IMR-90 (cell line): Measurements from ENCODE around the gene CADM1. TPM values are rescaled to one million over a fixed set of nuclear protein-coding genes. Genes with fewer than 3 reads are reported as not detected.

Experiments
- ATAC-seq: fragments of 200-7000 bp; cut with Tn5 transposase; 2 replicates; pipeline ENCODE4 v1.9.1; 2020; ENCODE audit warnings: low read depth, mild to moderate bottlenecking, moderate library complexity
- BruUV-seq: library from RNA; stranded (reverse); fragments of 400-500 nt; replicated peaks from 2 replicates; lab custom pipeline; 2021; lab: Mats Ljungman, UMichigan
- CTCF ChIA-PET: fragments of 300-600 bp; formaldehyde crosslinking; extraction: SDS; loops from one replicate; lab custom pipeline; 2021; ENCODE audit warnings: antibody characterized with exemption; lab: Yijun Ruan, JAX
- POLR2A ChIA-PET: fragments of 300-600 bp; sonication (Branson Sonifier 250); formaldehyde crosslinking; loops from one replicate; lab custom pipeline; 2022; ENCODE audit warnings: antibody characterized with exemption; ENCODE audit not compliant: unreplicated experiment; lab: Charles Lee
- DNase-seq: peaks from one replicate; pipeline ENCODE4 v3.0.0; 2013
- H2AFZ ChIP-seq: replicated peaks from 2 replicates; pipeline ENCODE3; 2013; ENCODE audit warnings: low read length, mild to moderate bottlenecking; ENCODE audit not compliant: poor library complexity
- H2AK5ac ChIP-seq: 2 replicates; pipeline ENCODE4 v1.6.1; 2013; ENCODE audit warnings: low read depth, low read length, inconsistent platforms
- H2AK9ac ChIP-seq: replicated peaks from 2 replicates; pipeline ENCODE3; 2013; ENCODE audit warnings: mild to moderate bottlenecking, low read depth, low read length, moderate library complexity; ENCODE audit not compliant: poor library complexity
- H2BK120ac ChIP-seq: 2 replicates; pipeline ENCODE4 v1.6.1; 2013; ENCODE audit warnings: low read depth, low read length, inconsistent platforms
- H2BK15ac ChIP-seq: 3 replicates; pipeline ENCODE4 v1.6.1; 2013; ENCODE audit warnings: low read depth, low read length, inconsistent platforms
- H2BK20ac ChIP-seq: 2 replicates; pipeline ENCODE4 v1.6.1; 2013; ENCODE audit warnings: low read depth, mild to moderate bottlenecking, inconsistent platforms, low read length, moderate library complexity
- H2BK5ac ChIP-seq: 2 replicates; pipeline ENCODE4 v1.6.1; 2013; ENCODE audit warnings: mild to moderate bottlenecking, low read depth, low read length, inconsistent platforms; ENCODE audit not compliant: poor library complexity, severe bottlenecking
- H3K14ac ChIP-seq: replicated peaks from 2 replicates; pipeline ENCODE4 v1.6.1; 2013; ENCODE audit warnings: low read depth, low read length, inconsistent platforms
- H3K18ac ChIP-seq: 2 replicates; pipeline ENCODE4 v1.6.1; 2013; ENCODE audit warnings: low read depth, low read length, control low read depth
- H3K23ac ChIP-seq: 2 replicates; pipeline ENCODE4 v1.6.1; 2013; ENCODE audit warnings: low read depth, low read length, inconsistent platforms
- H3K27ac ChIP-seq: 2 replicates; pipeline ENCODE4 v1.5.1; 2013; ENCODE audit warnings: mild to moderate bottlenecking, control low read depth, low read length; ENCODE audit not compliant: insufficient read depth
- H3K27me3 ChIP-seq: 2 replicates; pipeline ENCODE4 v1.6.1; 2013; ENCODE audit warnings: low read length; ENCODE audit not compliant: control insufficient read depth, insufficient read depth
- H3K36me3 ChIP-seq: 2 replicates; pipeline ENCODE4 v1.6.1; 2013; ENCODE audit warnings: low read length, mixed read lengths; ENCODE audit not compliant: control insufficient read depth, insufficient read depth
- H3K4ac ChIP-seq: 2 replicates; pipeline ENCODE4 v1.6.1; 2013; ENCODE audit warnings: low read depth, low read length, inconsistent platforms
- H3K4me1 ChIP-seq: 2 replicates; pipeline ENCODE4 v1.6.1; 2013; ENCODE audit warnings: low read length, mixed read lengths; ENCODE audit not compliant: control insufficient read depth, insufficient read depth
- H3K4me2 ChIP-seq: 2 replicates; pipeline ENCODE4 v1.6.1; 2013; ENCODE audit warnings: low read depth, mild to moderate bottlenecking, control low read depth, low read length, moderate library complexity
- H3K4me3 ChIP-seq: 2 replicates; pipeline ENCODE4 v1.5.1; 2013; ENCODE audit warnings: low read depth, mild to moderate bottlenecking, control low read depth, low read length, moderate library complexity; ENCODE audit not compliant: insufficient read depth
- H3K56ac ChIP-seq: 2 replicates; pipeline ENCODE4 v1.6.1; 2013; ENCODE audit warnings: low read length, inconsistent platforms; ENCODE audit not compliant: insufficient read depth; ENCODE audit errors: extremely low read depth
- H3K79me1 ChIP-seq, 2 experiments: 2 replicates each; pipeline ENCODE4 v1.6.1; 2013; ENCODE audit warnings: low read length in 2 of 2, inconsistent platforms in 1 of 2, low read depth in 1 of 2
- H3K9ac ChIP-seq: 2 replicates; pipeline ENCODE4 v1.6.1; 2013; ENCODE audit warnings: low read depth, low read length, control low read depth
- H3K9me1 ChIP-seq: 2 replicates; pipeline ENCODE4 v1.6.1; 2013; ENCODE audit warnings: low read length, inconsistent platforms; ENCODE audit not compliant: insufficient read depth
- H3K9me3 ChIP-seq: 2 replicates; pipeline ENCODE4 v1.6.1; 2013; ENCODE audit warnings: low read length; ENCODE audit not compliant: control insufficient read depth, insufficient read depth
- H4K20me1 ChIP-seq: 2 replicates; pipeline ENCODE4 v1.6.1; 2013; ENCODE audit warnings: low read length, inconsistent platforms; ENCODE audit not compliant: insufficient read depth
- H4K5ac ChIP-seq: 2 replicates; pipeline ENCODE4 v1.6.1; 2013; ENCODE audit warnings: mild to moderate bottlenecking, low read depth, low read length, control low read depth
- H4K8ac ChIP-seq, 2 experiments: 2 replicates each; pipeline ENCODE4 v1.6.1; 2013; ENCODE audit warnings: low read depth in 2 of 2, low read length in 2 of 2, control low read depth in 1 of 2, inconsistent platforms in 1 of 2
- H4K91ac ChIP-seq: 2 replicates; pipeline ENCODE4 v1.6.1; 2013; ENCODE audit warnings: low read depth, low read length, inconsistent platforms; ENCODE audit not compliant: insufficient read depth
- BHLHE40 ChIP-seq: fragments of 150-350 bp; IDR thresholded peaks from 2 replicates; pipeline ENCODE4 v1.6.1; 2016; ENCODE audit warnings: mild to moderate bottlenecking, low read depth, low read length
- RAD21 ChIP-seq: IDR thresholded peaks from 2 replicates; pipeline ENCODE4 v1.6.1; 2012; ENCODE audit warnings: low read length, improper control_type of control experiment
- SMC3 ChIP-seq: fragments of 150-350 bp; IDR thresholded peaks from 2 replicates; pipeline ENCODE4 v1.6.1; 2016; ENCODE audit warnings: low read depth, mild to moderate bottlenecking, antibody characterized with exemption, low read length, moderate library complexity
- USF2 ChIP-seq: fragments of 150-350 bp; IDR thresholded peaks from 2 replicates; pipeline ENCODE4 v1.6.1; 2017; ENCODE audit warnings: mild to moderate bottlenecking, antibody characterized with exemption, low read length, low read depth
- WGBS, 2 experiments: methylation state at CpG; one replicate each; pipeline versions ENCODE4 v1.1.5 to v1.1.7; 2013; ENCODE audit warnings: missing lambda C conversion rate in 2 of 2; ENCODE audit not compliant: insufficient read length in 1 of 2; ENCODE audit errors: extremely low coverage in 2 of 2; 5-methylcytosine and 5-hydroxymethylcytosine counted together
- dilution Hi-C: fragments of 300-500 bp; cut with HindIII; formaldehyde crosslinking; loops from one replicate; pipeline ENCODE4 v1.14.3; 2018; ENCODE audit warnings: low sequenced_read_pairs; ENCODE audit not compliant: unreplicated experiment
- in situ Hi-C: fragments of 300-500 bp; cut with MboI; formaldehyde crosslinking; loops from 3 replicates; pipeline ENCODE4 v1.14.3; 2019; ENCODE audit warnings: low sequenced_read_pairs, inconsistent platforms, mixed read lengths
- intact Hi-C: fragments of 100-400 bp; cut with micrococcal nuclease; formaldehyde crosslinking; loops from 2 replicates; pipeline ENCODE4 v1.10.0; 2022
- polyA plus RNA-seq, 3 experiments: library from polyadenylated mRNA; depleted of rRNA; stranded (reverse); fragments of >200 nt; gene quantifications; 2 replicates each; pipeline ENCODE4 v1.2.3, GENCODE V29; 2012; ENCODE audit warnings: low replicate concordance in 1 of 3
- total RNA-seq: library from RNA; depleted of rRNA; stranded (reverse); fragments of >200 nt; gene quantifications from 2 replicates; pipeline ENCODE4 v1.2.3, GENCODE V29; 2012

The CADM1 gene
- total and polyA plus RNA-seq, 2 of the 4 experiments (the other 2 are of a cell fraction), result 28.8 to 77.1 TPM

GRCh38 chr11:115185931-115186330 lies 318.3 kb downstream of the CADM1 start:
- Histone ChIP-seq H2AK5ac (no peak overlapping the region), H3K9me1 (no peaks in the 10 kb centered on the region), H3K14ac (no peak overlapping the region), H3K27me3 (no peaks in the 10 kb centered on the region), H2AK9ac (no peak overlapping the region), H4K8ac (no peak overlapping the region), H3K4me2 (no peak overlapping the region), H3K36me3 (no peaks in the 10 kb centered on the region), H3K4me1 (no peaks in the 10 kb centered on the region), H3K4me3 (no peak overlapping the region), H3K27ac (no peak overlapping the region), H3K4ac (no peak overlapping the region), H4K91ac (no peak overlapping the region), H3K56ac (no peak overlapping the region), H3K18ac (no peak overlapping the region), H4K20me1 (no peaks in the 10 kb centered on the region), H2BK20ac (no peak overlapping the region), H3K23ac (no peak overlapping the region), H2BK5ac (no peak overlapping the region), H4K5ac (no peak overlapping the region), H2BK120ac (no peak overlapping the region), H2AFZ (no peak overlapping the region), H2BK15ac (no peak overlapping the region), H3K9ac (no peak overlapping the region), H3K9me3 (no peaks in the 10 kb centered on the region), H3K79me1 (no peaks in the 10 kb centered on the region)
- ChIA-PET POLR2A (no interaction called here), CTCF (no interaction called here)
- DNase-seq, result no peak
- ATAC-seq, result no peak
- in situ Hi-C loops (no loop called here), dilution Hi-C loops (no loop called here), intact Hi-C loops (no loop called here)
- no TSS peak for BruUV-seq
- WGBS, 2 experiments, result 83% methylated on average over 1 of the region's 5 CpGs; no CpG with 5 or more reads in 1 of the 2 experiments
- TF ChIP-seq BHLHE40, result no peak
- no peak for TF ChIP-seq RAD21
- TF ChIP-seq USF2, result no peak
- TF ChIP-seq SMC3, result no peak
